ENCODE results near the gene CEACAM18.
A peak's percentile ranks its signal among the peaks of the same experiment; 100 is the strongest.

CEACAM18 gene

GRCh38 chr19:51524666-51525264, 46.4 kb downstream of the CEACAM18 start:
- no peaks in the 10 kb centered on the region for H3K27me3 Mint-ChIP-seq

GRCh38 chr19:51525651-51526050, 47.3 kb downstream of the CEACAM18 start:
- Mint-ChIP-seq H3K27ac (peak overlapping the region; percentile 63), H3K27me3 (no peaks in the 10 kb centered on the region), H3K9me3 (no peaks in the 10 kb centered on the region), H3K4me1 (peaks cover 88% of the 10 kb centered on the region), H3K36me3 (peaks cover 86% of the 10 kb centered on the region), H3K4me3 (no peak overlapping the region)
- no peak for ATAC-seq

More at GRCh38 chr19:51524666-51525264, 46.4 kb downstream of the CEACAM18 start:
- H3K36me3 Mint-ChIP-seq = peaks cover 79% of the 10 kb centered on the region
- no peak overlapping the region for H3K4me3 Mint-ChIP-seq
- H3K27ac Mint-ChIP-seq = peak overlapping the region; percentile 63
- H3K4me1 Mint-ChIP-seq = peaks cover 80% of the 10 kb centered on the region
- no peaks in the 10 kb centered on the region for H3K9me3 Mint-ChIP-seq
- no peak for ATAC-seq

GRCh38 chr19:51529301-51529700, 51.0 kb downstream of the CEACAM18 start:
- Mint-ChIP-seq H3K9me3 (no peaks in the 10 kb centered on the region), H3K4me3 (peak overlapping the region; percentile 87), H3K36me3 (peaks cover 53% of the 10 kb centered on the region), H3K4me1 (peaks cover 85% of the 10 kb centered on the region), H3K27ac (peak overlapping the region; percentile 78), H3K27me3 (no peaks in the 10 kb centered on the region)
- ATAC-seq = no peak

- Mint-ChIP-seq H3K4me3 (peak overlapping the region; percentile 87), H3K27ac (peak overlapping the region; percentile 78), H3K9me3 (no peaks in the 10 kb centered on the region), H3K4me1 (peaks cover 90% of the 10 kb centered on the region), H3K27me3 (no peaks in the 10 kb centered on the region), H3K36me3 (peaks cover 41% of the 10 kb centered on the region)
- no peak for ATAC-seq
Observed at GRCh38 chr19:51530616-51531015, 52.3 kb downstream of the CEACAM18 start.

GRCh38 chr19:51531349-51532315, 53.3 kb downstream of the CEACAM18 start, which contains the start of gene SIGLEC6:
TSS of gene SIGLEC6 (minus strand) at chr19:51531670. CDS start at chr19:51531648, 22 bp downstream.
- peaks cover 31% of the 10 kb centered on the region for H3K36me3 Mint-ChIP-seq
- peak; percentile 97 for ATAC-seq
- H3K27ac Mint-ChIP-seq = peak within 1 kb of the TSS; percentile 78
- H3K27me3 Mint-ChIP-seq = no peaks in the 10 kb centered on the region
- no peaks in the 10 kb centered on the region for H3K9me3 Mint-ChIP-seq
- peak within 1 kb of the TSS; percentile 87 for H3K4me3 Mint-ChIP-seq
- peaks cover 90% of the 10 kb centered on the region for H3K4me1 Mint-ChIP-seq

GRCh38 chr19:51535535-51535934, 57.2 kb downstream of the CEACAM18 start:
- ATAC-seq = peak; percentile 74
- peaks cover 77% of the 10 kb centered on the region for H3K4me1 Mint-ChIP-seq
- H3K27me3 Mint-ChIP-seq = no peaks in the 10 kb centered on the region
- H3K9me3 Mint-ChIP-seq = no peaks in the 10 kb centered on the region
- H3K36me3 Mint-ChIP-seq = peaks cover 4% of the 10 kb centered on the region
- H3K4me3 Mint-ChIP-seq = peak overlapping the region; percentile 34
- peak overlapping the region; percentile 87 for H3K27ac Mint-ChIP-seq

GRCh38 chr19:51539821-51540366, 61.6 kb downstream of the CEACAM18 start:
- H3K27ac Mint-ChIP-seq = no peak overlapping the region
- H3K4me3 Mint-ChIP-seq = no peak overlapping the region
- H3K4me1 Mint-ChIP-seq = peaks cover 74% of the 10 kb centered on the region
- H3K36me3 Mint-ChIP-seq = no peaks in the 10 kb centered on the region
- no peak for ATAC-seq
- no peaks in the 10 kb centered on the region for H3K27me3 Mint-ChIP-seq
- H3K9me3 Mint-ChIP-seq = no peaks in the 10 kb centered on the region

Measured in stimulated activated memory B cell treated with anti-CD40 and anti-IgM and Interleukin-4, amounts not matched to agents 10 μg/mL and 1 μg/mL and 100 μg/mL, for 72 hours (primary cell).